Trophoblast cell (in vitro differentiated cells and primary cell): Measurements from ENCODE around the gene PDS5B.
A peak's percentile ranks its signal among the peaks of the same experiment; 100 is the strongest.

Experiments used
- DNase-seq, 2 donors: peaks; one replicate each; pipeline ENCODE4 v3.0.0-alpha.2; 2016
- H2AFZ ChIP-seq: 2 replicates; pipeline ENCODE4 v1.6.1; 2013; ENCODE audit warnings: low read length, moderate library complexity, mild to moderate bottlenecking; ENCODE audit not compliant: insufficient read depth, poor library complexity
- H2AK5ac ChIP-seq: 2 replicates; pipeline ENCODE4 v1.6.1; 2013; ENCODE audit warnings: mild to moderate bottlenecking, low read length
- H2BK120ac ChIP-seq: 2 replicates; pipeline ENCODE4 v1.6.1; 2013; ENCODE audit warnings: low read length, mild to moderate bottlenecking, moderate library complexity; ENCODE audit not compliant: insufficient read depth, poor library complexity
- H2BK12ac ChIP-seq: 2 replicates; pipeline ENCODE4 v1.6.1; 2013; ENCODE audit warnings: mild to moderate bottlenecking, low read length, moderate library complexity
- H2BK5ac ChIP-seq: 2 replicates; pipeline ENCODE4 v1.6.1; 2013; ENCODE audit warnings: low read length, low read depth, moderate library complexity, mild to moderate bottlenecking; ENCODE audit not compliant: poor library complexity
- H3K14ac ChIP-seq: 2 replicates; pipeline ENCODE4 v1.6.1; 2013; ENCODE audit warnings: mild to moderate bottlenecking, low read length
- H3K18ac ChIP-seq: 2 replicates; pipeline ENCODE4 v1.6.1; 2013; ENCODE audit warnings: mild to moderate bottlenecking, low read length
- H3K23ac ChIP-seq: 2 replicates; pipeline ENCODE4 v1.6.1; 2013; ENCODE audit warnings: low read length
- H3K27ac ChIP-seq: 2 replicates; pipeline ENCODE4 v1.5.1; 2013; ENCODE audit warnings: low read depth, mild to moderate bottlenecking, inconsistent platforms, low read length, moderate library complexity
- H3K27me3 ChIP-seq: 2 replicates; pipeline ENCODE4 v1.6.1; 2013; ENCODE audit warnings: inconsistent platforms, mild to moderate bottlenecking, low read length, moderate library complexity; ENCODE audit not compliant: insufficient read depth
- H3K36me3 ChIP-seq, 2 experiments: 1 replicate in 1 of 2; 2 replicates in 1 of 2; pipeline ENCODE4 v1.6.1; 2013; ENCODE audit warnings: low read length in 2 of 2, mild to moderate bottlenecking in 2 of 2, moderate library complexity in 1 of 2; ENCODE audit not compliant: insufficient read depth in 2 of 2, control insufficient read depth in 1 of 2
- H3K4ac ChIP-seq: 2 replicates; pipeline ENCODE4 v1.6.1; 2013; ENCODE audit warnings: low read depth, mild to moderate bottlenecking, low read length, moderate library complexity
- H3K4me1 ChIP-seq, 2 experiments: 1 replicate in 1 of 2; 2 replicates in 1 of 2; pipeline ENCODE4 v1.6.1; 2013; ENCODE audit warnings: low read length in 2 of 2, mild to moderate bottlenecking in 2 of 2, moderate library complexity in 1 of 2; ENCODE audit not compliant: insufficient read depth in 2 of 2, control insufficient read depth in 1 of 2
- H3K4me2 ChIP-seq: 2 replicates; pipeline ENCODE4 v1.6.1; 2013; ENCODE audit warnings: inconsistent platforms, mild to moderate bottlenecking, low read length, moderate library complexity
- H3K4me3 ChIP-seq: 2 replicates; pipeline ENCODE4 v1.5.1; 2013; ENCODE audit warnings: mild to moderate bottlenecking, low read depth, low read length, inconsistent platforms
- H3K79me1 ChIP-seq: one replicate; pipeline ENCODE4 v1.6.1; 2013; ENCODE audit warnings: low read length
- H3K79me2 ChIP-seq: 2 replicates; pipeline ENCODE4 v1.6.1; 2013; ENCODE audit warnings: low read length, mild to moderate bottlenecking; ENCODE audit not compliant: control insufficient read depth, insufficient read depth, poor library complexity
- H3K9ac ChIP-seq: 2 replicates; pipeline ENCODE4 v1.6.1; 2013; ENCODE audit warnings: mild to moderate bottlenecking, low read length
- H3K9me3 ChIP-seq: 2 replicates; pipeline ENCODE4 v1.6.1; 2013; ENCODE audit warnings: low read depth, mild to moderate bottlenecking, control low read depth, inconsistent platforms, low read length; ENCODE audit not compliant: insufficient read depth
- H4K12ac ChIP-seq: 2 replicates; pipeline ENCODE4 v1.6.1; 2013; ENCODE audit warnings: low read depth, mild to moderate bottlenecking, low read length, moderate library complexity
- H4K8ac ChIP-seq: 2 replicates; pipeline ENCODE4 v1.6.1; 2013; ENCODE audit warnings: low read depth, mild to moderate bottlenecking, low read length, moderate library complexity
- H4K91ac ChIP-seq: one replicate; pipeline ENCODE4 v1.6.1; 2013; ENCODE audit warnings: low read depth, mild to moderate bottlenecking, low read length, moderate library complexity
- WGBS: extraction: QIAGEN DNeasy Blood & Tissue Kit; methylation state at CpG from one replicate; pipeline ENCODE4 v1.1.7; 2013; ENCODE audit warnings: missing lambda C conversion rate; ENCODE audit not compliant: insufficient read length, insufficient coverage; ENCODE audit errors: extremely low coverage; 5-methylcytosine and 5-hydroxymethylcytosine counted together

The PDS5B gene

DNA sequence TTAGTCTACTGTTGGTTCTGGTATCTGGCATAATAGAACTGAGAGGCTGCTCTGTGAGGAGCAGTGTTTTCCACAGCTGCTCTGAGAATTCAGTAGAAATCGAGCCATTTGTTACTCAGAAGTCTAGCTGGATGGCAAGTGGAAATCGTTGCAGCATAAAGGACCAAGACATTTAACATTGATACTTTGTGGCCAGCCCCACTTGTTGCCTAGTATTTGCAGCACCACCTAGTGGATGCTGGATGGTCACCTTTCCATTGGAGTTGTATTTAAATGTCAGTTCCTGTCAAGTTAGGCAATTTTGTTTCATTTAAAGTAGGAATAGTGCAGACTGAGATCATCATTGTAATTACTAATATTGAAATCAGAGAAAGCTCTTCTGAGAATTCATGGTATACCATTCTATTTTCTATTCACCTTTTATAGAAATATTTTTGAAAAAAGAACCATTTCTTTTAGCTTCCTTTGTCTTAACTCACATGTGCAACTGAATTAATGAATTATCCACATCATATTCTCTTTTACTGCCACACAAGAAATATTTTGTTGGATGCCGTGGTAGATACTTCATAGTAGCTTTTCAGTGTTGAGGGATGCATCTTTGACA, 64.6 kb downstream of the PDS5B start:
- Histone ChIP-seq H4K91ac (no peak overlapping the region), H2AK5ac (no peak overlapping the region), H3K79me2 (no peaks in the 10 kb centered on the region), H3K4me1 (no peaks in the 10 kb centered on the region), H2BK5ac (no peak overlapping the region), H2BK12ac (no peak overlapping the region), H4K8ac (no peak overlapping the region), H3K79me1 (no peaks in the 10 kb centered on the region), H4K12ac (no peak overlapping the region), H3K18ac (no peak overlapping the region), H2BK120ac (no peak overlapping the region), H3K9ac (no peak overlapping the region), H3K23ac (no peak overlapping the region), H3K27ac (no peak overlapping the region), H3K27me3 (no peaks in the 10 kb centered on the region), H3K4me3 (no peak overlapping the region), H3K4ac (no peak overlapping the region), H3K14ac (no peak overlapping the region), H2AFZ (no peak overlapping the region), H3K4me2 (no peak overlapping the region), H3K36me3 (peaks cover 0 to 3% of the 10 kb centered on the region in 2 experiments), H3K9me3 (no peaks in the 10 kb centered on the region)
- peak; percentile 38 to 76 for DNase-seq
- no CpG with 5 or more reads among the region's 3 CpGs for WGBS

DNA sequence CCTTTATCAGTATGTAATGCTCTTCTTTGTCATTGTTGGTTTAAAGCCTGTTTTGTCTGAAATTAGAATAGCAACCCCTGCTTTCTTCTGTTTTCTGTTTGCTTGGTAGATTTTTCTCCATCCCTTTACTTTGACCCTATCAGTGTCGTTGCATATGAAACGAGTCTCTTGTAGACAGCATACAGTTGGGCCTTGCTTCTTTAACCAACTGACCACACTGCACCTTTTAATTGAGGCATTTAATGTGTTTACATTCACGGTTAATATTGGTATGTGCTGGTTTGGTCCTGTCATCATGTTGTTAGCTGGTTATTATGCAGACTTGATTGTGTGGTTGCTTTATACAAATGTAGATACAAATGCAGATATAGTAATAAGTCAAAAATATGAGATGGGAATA, 71.1 kb downstream of the PDS5B start:
- WGBS: no CpG with 5 or more reads among the region's 3 CpGs

DNA sequence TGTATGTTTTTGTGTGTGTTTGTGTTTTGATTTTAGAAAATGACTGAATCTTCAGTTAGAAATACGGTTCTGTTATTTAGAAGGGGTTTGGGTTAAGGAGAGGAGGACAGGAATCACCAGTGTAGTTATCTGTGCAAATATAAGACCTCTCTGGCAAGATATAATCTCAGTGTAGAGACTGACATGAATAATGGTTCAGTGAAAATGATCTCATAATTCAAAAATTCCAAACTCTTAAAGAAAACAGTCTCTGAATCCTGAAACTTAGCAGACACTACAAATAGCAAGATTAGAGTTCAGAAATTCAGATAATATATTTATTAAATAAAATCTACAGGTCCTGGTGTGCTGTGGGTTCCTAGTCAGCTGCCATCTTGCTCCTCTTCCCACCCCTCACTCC, 73.5 kb downstream of the PDS5B start:
- Histone ChIP-seq H3K4me3 (no peak overlapping the region), H3K79me1 (no peaks in the 10 kb centered on the region), H2AFZ (no peak overlapping the region), H2BK120ac (no peak overlapping the region), H3K27me3 (no peaks in the 10 kb centered on the region), H2AK5ac (no peak overlapping the region), H2BK5ac (no peak overlapping the region), H3K4me1 (peaks cover 0 to 4% of the 10 kb centered on the region in 2 experiments), H3K27ac (no peak overlapping the region), H3K4ac (no peak overlapping the region), H3K79me2 (no peaks in the 10 kb centered on the region), H3K23ac (no peak overlapping the region), H3K14ac (no peak overlapping the region), H3K4me2 (no peak overlapping the region), H4K91ac (no peak overlapping the region), H3K9ac (no peak overlapping the region), H4K8ac (no peak overlapping the region), H4K12ac (no peak overlapping the region), H3K18ac (no peak overlapping the region), H3K36me3 (peaks cover 3 to 5% of the 10 kb centered on the region in 2 experiments), H2BK12ac (no peak overlapping the region), H3K9me3 (no peaks in the 10 kb centered on the region)
- 100% methylated on average over 1 of the region's 1 CpG for WGBS
- DNase-seq: peak in 1 of 2 donors; percentile 29

More for the DNA sequence above, 71.1 kb downstream of the PDS5B start:
- Histone ChIP-seq H2AFZ (no peak overlapping the region), H3K27ac (no peak overlapping the region), H3K27me3 (no peaks in the 10 kb centered on the region), H3K4me1 (peaks cover 0 to 4% of the 10 kb centered on the region in 2 experiments), H3K79me2 (no peaks in the 10 kb centered on the region), H3K36me3 (peaks cover 3 to 5% of the 10 kb centered on the region in 2 experiments), H3K9ac (no peak overlapping the region), H4K91ac (no peak overlapping the region), H3K4ac (no peak overlapping the region), H3K4me3 (no peak overlapping the region), H3K14ac (no peak overlapping the region), H3K4me2 (no peak overlapping the region), H2BK5ac (no peak overlapping the region), H3K18ac (no peak overlapping the region), H3K23ac (no peak overlapping the region), H2BK120ac (no peak overlapping the region), H4K8ac (no peak overlapping the region), H3K79me1 (no peaks in the 10 kb centered on the region), H2BK12ac (no peak overlapping the region), H2AK5ac (no peak overlapping the region), H4K12ac (no peak overlapping the region), H3K9me3 (no peaks in the 10 kb centered on the region)
- DNase-seq: no peak

DNA sequence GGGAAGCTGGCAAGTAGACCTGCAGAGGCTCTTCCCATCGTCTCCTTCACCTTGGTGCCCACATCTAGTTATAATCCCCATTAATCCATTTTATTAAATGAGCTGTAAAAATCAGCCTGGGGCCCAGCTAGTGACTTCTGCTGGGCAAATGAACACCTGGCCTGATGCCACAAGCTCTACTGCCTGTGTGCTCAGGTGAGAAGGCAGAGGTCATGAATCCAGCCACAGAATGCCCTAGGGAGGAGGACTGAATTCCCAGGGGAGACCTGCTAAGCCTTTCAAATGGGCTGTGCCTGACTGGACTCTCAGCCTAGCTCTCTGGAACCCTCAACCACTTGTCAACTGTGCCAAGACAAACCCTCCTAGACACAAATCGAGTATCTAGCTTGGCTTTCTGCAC, 74.0 kb downstream of the PDS5B start:
- Histone ChIP-seq H3K4me3 (no peak overlapping the region), H3K9ac (no peak overlapping the region), H3K9me3 (no peaks in the 10 kb centered on the region), H3K27ac (no peak overlapping the region), H2AK5ac (no peak overlapping the region), H3K4me2 (no peak overlapping the region), H2BK12ac (no peak overlapping the region), H3K14ac (no peak overlapping the region), H2BK120ac (no peak overlapping the region), H3K4me1 (peaks cover 0 to 4% of the 10 kb centered on the region in 2 experiments), H2BK5ac (no peak overlapping the region), H3K23ac (no peak overlapping the region), H4K12ac (no peak overlapping the region), H3K79me1 (no peaks in the 10 kb centered on the region), H4K8ac (no peak overlapping the region), H3K4ac (no peak overlapping the region), H3K27me3 (no peaks in the 10 kb centered on the region), H3K36me3 (peaks cover 3 to 5% of the 10 kb centered on the region in 2 experiments), H3K18ac (no peak overlapping the region), H3K79me2 (no peaks in the 10 kb centered on the region), H2AFZ (no peak overlapping the region), H4K91ac (no peak overlapping the region)
- WGBS: no CpG with 5 or more reads among the region's 2 CpGs
- DNase-seq: no peak
